Choroid plexus epithelial cell (primary cell): ENCODE results near the gene PPP2R5C.
"Not testable (repeated sequence)": the region's sequence is repeated elsewhere in the genome, so short reads cannot be mapped to it uniquely, and the experiment has no call there.

Experiments used
- DNase-seq: peaks from one replicate; pipeline ENCODE4 v3.0.0-alpha.2; 2010; ENCODE audit warnings: low read depth
- H3K4me3 ChIP-seq: 2 replicates; pipeline ENCODE4 v1.5.1; 2011; ENCODE audit warnings: low read depth, mild to moderate bottlenecking, control low read depth, low read length, moderate library complexity
- TF ChIP-seq, protein P1 (sequence below): conservative IDR thresholded peaks from 2 replicates; pipeline ENCODE4 v1.5.1; 2011; ENCODE audit warnings: low read depth, mild to moderate bottlenecking, control low read depth, inconsistent platforms, low read length, moderate library complexity

PPP2R5C gene

DNA sequence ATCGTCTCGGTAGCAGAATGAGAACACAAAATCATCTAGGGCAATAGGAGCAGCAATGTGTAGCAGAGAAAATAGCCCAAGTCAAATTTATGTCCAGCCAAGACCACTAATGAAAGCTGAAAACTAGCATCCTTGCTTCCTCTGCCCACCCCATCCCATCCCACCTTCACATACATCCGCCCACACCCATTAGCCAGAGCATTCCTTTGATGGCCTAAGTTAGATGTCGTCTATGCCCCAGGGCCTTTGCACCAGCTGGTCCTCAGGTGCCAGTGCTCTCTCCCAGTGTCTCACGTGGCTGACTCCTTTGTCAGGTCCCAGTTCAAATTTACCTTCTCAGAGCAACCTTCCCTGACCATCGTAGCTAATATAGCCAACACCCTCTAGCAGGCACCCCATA is 17.8 kb upstream of the PPP2R5C start:
- TF ChIP-seq, protein P1, sequence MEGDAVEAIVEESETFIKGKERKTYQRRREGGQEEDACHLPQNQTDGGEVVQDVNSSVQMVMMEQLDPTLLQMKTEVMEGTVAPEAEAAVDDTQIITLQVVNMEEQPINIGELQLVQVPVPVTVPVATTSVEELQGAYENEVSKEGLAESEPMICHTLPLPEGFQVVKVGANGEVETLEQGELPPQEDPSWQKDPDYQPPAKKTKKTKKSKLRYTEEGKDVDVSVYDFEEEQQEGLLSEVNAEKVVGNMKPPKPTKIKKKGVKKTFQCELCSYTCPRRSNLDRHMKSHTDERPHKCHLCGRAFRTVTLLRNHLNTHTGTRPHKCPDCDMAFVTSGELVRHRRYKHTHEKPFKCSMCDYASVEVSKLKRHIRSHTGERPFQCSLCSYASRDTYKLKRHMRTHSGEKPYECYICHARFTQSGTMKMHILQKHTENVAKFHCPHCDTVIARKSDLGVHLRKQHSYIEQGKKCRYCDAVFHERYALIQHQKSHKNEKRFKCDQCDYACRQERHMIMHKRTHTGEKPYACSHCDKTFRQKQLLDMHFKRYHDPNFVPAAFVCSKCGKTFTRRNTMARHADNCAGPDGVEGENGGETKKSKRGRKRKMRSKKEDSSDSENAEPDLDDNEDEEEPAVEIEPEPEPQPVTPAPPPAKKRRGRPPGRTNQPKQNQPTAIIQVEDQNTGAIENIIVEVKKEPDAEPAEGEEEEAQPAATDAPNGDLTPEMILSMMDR, result no peak
- no peak overlapping the region for H3K4me3 ChIP-seq
- DNase-seq, result no peak

DNA sequence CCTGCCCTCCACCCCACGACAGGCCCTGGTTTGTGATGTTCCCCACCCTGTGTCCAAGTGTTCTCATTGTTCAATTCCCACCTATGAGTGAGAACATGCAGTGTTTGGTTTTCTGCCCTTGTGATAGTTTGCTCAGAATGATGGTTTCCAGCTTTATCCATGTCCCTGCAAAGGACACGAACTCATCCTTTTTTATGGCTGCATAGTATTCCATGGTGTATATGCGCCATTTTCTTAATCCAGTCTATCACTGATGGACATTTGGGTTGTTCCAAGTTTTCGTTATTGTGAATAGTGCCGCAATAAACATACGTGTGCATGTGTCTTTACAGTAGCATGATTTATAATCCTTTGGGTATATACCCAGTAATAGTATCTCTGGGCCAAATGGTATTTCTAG is 17.1 kb upstream of the PPP2R5C start:
- not testable (repeated sequence) for H3K4me3 ChIP-seq, DNase-seq

DNA sequence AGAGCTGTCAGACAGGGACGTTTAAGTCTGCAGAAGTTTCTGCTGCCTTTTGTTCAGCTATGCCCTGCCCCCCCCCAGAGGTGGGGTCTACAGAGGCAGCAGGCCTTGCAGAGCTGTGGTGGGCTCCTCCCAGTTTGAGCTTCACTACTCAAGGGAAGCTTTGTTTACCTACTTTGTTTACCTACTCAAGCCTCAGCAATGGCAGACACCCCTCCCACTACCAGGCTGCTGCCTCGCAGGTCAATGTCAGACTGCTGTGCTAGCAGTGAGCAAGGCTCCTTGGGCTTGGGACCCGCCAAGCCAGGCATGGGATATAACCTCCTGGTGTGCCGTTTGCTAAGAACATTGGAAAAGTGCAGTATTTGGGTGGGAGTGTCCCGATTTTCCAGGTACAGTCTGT is 11.8 kb upstream of the PPP2R5C start:
- DNase-seq, H3K4me3 ChIP-seq: not testable (repeated sequence)

DNA sequence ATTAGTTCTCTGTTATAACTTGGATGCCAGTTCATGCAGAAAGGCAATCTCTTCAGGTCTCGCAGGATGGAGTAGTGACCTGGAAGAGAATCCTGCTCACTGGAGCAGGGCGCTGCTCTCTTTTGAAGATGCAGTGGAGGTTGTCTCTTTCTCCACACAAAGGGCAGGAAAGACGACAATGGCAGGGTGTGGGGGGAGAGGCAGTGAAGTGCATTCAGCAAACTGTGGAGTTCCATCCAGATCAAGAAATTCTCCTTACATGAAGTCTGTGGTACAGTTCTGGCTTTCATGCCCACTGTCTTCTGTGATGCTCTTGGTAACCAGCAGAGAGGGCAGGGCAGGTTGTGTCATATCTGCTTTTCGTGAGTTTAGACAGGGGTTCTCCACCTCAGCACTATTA is 6.6 kb upstream of the PPP2R5C start:
- TF ChIP-seq, protein P1, result no peak
- no peak for DNase-seq
- H3K4me3 ChIP-seq, result no peak overlapping the region

DNA sequence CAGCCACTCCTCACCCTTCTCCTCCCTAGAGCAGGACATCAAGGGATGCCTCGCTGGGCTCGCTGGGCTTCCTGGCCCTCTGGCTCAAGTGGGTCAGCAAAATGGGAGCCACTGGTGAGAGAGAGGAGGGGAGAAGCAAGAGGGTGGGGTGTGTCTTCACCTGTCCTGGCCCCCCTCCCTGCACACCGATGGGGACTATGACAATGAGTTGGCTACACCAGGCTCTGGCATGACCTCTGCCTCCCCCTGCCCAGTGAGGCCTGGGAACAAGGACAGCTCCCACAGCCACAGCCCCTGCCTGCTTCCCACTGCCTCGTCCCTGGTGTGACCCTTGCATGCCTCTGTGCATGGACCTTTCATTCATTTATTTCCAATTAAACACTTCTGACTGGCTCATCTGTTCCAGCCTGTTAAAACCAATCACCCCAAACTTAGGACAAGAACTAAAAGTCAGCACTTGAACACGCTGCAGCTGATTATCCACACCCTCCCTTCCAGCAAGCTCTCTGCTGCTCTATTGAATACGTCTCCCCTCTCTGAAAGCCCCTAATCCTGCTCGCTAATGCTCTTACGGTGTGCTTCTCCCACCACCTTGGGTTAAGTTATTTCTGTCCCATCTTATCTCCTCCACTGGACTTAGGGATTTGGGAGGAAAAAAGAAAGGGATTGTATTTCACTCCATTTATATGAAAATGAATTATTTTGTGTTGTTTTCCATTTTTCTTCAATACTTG is 5.8 kb upstream of the PPP2R5C start:
- TF ChIP-seq, protein P1, result no peak
- no peak for DNase-seq
- no peak overlapping the region for H3K4me3 ChIP-seq

DNA sequence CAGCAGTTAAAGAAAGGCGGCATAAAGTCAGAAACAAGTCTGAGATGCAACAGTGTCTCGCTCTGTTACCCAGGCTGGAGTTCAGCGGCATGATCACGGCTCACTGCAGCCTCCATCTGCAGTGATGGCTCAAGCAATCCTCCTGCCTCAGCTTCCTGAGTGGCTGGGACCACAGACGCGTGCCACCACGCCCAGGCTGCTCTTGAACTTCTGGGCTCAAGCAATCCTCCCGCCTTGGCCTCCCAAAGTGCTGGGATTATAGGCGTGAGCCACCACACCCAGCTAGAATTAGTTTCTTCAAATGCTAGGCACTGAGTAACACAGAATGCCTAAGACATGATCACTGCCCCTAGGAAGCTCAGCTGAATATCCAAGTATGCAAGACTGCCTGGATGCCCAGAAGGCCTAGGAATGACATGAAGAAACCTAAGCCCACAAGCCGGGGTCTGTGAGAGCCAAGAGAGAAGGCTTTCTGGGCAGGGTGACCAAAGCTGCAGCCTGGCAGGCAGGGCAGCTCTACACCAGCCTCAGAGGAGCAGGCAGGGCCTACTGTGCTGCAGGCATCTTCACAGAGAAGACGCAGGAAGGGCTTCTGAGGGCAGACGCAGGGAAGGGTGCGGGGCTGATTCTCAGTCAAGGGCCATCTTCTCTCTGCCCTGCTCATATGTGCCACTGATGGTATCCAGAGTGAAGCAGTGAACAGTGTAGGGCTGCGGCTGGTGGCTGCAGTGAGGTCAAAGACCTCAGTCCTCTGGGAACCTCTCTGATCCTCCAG is 4.3 kb upstream of the PPP2R5C start:
- no peak for DNase-seq
- H3K4me3 ChIP-seq, result no peak overlapping the region
- TF ChIP-seq, protein P1, result no peak

DNA sequence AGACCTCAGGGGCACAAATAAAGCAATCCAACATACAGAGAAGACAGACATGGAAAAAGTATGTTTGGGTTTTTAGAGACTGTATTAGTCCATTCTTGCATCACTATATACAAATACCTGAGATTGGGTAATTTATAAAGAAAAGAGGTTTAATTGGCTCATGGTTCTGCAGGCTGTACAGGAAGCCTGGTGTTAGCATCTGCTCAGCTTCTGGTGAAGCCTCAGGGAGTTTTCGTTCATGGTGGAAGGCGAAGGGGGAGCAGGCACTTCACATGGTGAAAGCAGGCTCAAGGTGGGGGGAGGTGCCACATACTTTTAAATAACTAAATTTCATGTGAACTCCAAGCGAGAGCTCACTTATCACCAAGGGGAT is 3.7 kb upstream of the PPP2R5C start:
- H3K4me3 ChIP-seq, result no peak overlapping the region
- no peak for DNase-seq
- TF ChIP-seq, protein P1, result no peak

DNA sequence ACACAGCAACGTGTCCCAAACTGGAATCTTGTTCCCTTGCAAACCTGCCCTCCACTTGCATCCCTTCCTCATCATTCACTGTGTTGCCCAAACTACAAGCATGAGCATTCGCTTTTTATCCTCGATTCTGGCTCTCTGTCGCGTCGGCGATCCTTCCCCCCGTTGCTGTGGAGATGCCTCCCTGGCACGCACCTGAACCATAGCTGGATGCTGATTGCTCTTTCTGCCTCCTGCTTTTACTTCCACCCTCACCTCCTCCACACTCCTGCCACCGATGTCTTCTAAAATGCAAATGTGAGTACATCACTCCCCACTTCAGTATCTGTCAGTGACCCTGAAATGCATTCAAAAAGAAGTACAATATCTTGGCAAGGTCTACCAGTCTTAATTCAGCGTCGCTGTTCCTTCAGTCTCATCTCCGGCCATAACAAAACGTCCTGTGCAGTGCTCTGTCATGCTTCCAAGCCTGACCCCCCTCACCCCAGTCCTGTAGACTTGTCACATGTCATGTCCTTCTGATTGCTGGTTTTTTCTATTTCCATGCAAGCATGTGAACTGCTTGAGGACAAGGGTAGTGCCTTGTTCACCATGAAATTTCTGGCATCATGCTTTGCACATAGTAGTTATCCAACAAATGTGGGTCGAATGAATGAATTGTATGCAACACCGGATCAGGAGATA is 2.5 kb upstream of the PPP2R5C start:
- H3K4me3 ChIP-seq, result no peak overlapping the region
- TF ChIP-seq, protein P1, result no peak
- DNase-seq, result no peak
